Stimulated activated effector memory CD8-positive, alpha-beta T cell treated with anti-CD3 and anti-CD28 coated beads, Interleukin-12 subunit alpha, Interleukin-12 subunit beta, amount 100 ng/mL, for 72 hours (primary cell): ENCODE measurements around the gene CBX8.
A peak's percentile ranks its signal among the peaks of the same experiment; 100 is the strongest.

ENCODE experiments used
- ATAC-seq: fragments of 150-1000 bp; cut with Tn5 transposase; 2 replicates; pipeline ENCODE4 v1.10.0; 2021
- DNase-seq, 2 donors: peaks; one replicate each; pipeline ENCODE4 v3.0.0; 2021 to 2022; ENCODE audit warnings: low spot score in 2 of 2
- H3K27ac Mint-ChIP-seq: one replicate; pipeline ENCODE4 v1.8.0; 2022; ENCODE audit warnings: mild to moderate bottlenecking, mixed read lengths
- H3K36me3 Mint-ChIP-seq: one replicate; pipeline ENCODE4 v1.8.0; 2022; ENCODE audit warnings: mild to moderate bottlenecking, mixed read lengths
- H3K4me1 Mint-ChIP-seq: one replicate; pipeline ENCODE4 v1.8.0; 2022; ENCODE audit warnings: mixed read lengths
- H3K4me3 Mint-ChIP-seq: one replicate; pipeline ENCODE4 v1.8.0; 2022; ENCODE audit warnings: mild to moderate bottlenecking, mixed read lengths
- H3K9me3 Mint-ChIP-seq: one replicate; pipeline ENCODE4 v1.8.0; 2022; ENCODE audit warnings: mixed read lengths

CBX8 gene

GRCh38 chr17:79796444-79796762 is 474 bp downstream of the CBX8 start:
- Mint-ChIP-seq H3K4me3 (peak overlapping the region; percentile 67), H3K36me3 (peaks cover 6% of the 10 kb centered on the region), H3K4me1 (peaks cover 30% of the 10 kb centered on the region), H3K9me3 (no peaks in the 10 kb centered on the region), H3K27ac (no peak overlapping the region)
- no peak for DNase-seq
- ATAC-seq, result no peak

- Mint-ChIP-seq H3K4me3 (peak overlapping the region; percentile 67), H3K27ac (no peak overlapping the region), H3K4me1 (peaks cover 30% of the 10 kb centered on the region)
These were observed 958 bp downstream of the CBX8 start for GRCh38 chr17:79795795-79796443.

DNA sequence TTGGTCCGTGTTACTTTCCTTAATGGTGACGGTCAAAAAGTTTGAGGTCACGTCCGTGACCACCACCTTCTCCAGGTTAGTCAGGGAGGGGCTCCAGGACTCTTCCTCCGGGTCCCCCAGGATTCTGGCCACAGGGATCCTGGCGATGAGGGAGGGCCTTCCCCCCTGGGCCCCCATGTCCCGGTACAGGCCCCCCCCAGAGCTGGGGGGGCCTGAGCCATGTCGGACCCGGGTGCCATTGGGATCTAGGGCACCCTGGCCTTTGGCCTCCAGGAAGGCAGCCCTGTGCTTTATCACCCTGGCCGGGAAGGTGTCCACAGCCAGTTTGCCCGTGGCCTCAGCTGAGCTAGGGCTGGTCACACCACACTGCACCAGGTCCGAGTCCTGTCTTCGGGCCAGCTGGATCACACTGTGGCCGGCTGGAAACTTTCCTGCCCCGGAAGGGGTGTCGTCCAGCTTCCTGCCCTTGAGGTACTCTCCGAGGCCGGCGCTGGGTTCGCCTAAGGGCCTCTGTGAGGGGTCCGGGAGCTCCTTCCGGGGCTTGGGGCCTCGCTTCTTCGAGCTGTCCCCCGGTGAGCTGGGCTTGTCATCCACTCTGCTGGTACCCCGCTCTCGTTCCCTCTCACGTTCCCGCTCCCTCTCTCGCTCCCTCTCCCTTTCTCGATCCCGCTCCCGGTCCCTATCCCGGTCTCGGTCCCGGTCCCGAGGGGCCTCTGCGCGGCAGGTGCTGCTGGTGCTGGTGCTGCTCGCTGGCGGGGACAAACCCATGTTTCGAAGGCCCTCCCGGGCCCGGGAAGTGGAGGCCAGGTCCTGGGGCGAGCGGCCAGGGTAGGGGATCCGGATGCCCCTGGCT is 2.0 kb downstream of the CBX8 start:
- Mint-ChIP-seq H3K36me3 (no peaks in the 10 kb centered on the region), H3K4me1 (peaks cover 22% of the 10 kb centered on the region), H3K4me3 (no peak overlapping the region), H3K9me3 (no peaks in the 10 kb centered on the region), H3K27ac (no peak overlapping the region)
- DNase-seq (no peak), ATAC-seq (no peak)

More at GRCh38 chr17:79795795-79796443, 958 bp downstream of the CBX8 start:
- DNase-seq (no peak), ATAC-seq (no peak)
- Mint-ChIP-seq H3K36me3 (peaks cover 6% of the 10 kb centered on the region), H3K9me3 (no peaks in the 10 kb centered on the region)

DNA sequence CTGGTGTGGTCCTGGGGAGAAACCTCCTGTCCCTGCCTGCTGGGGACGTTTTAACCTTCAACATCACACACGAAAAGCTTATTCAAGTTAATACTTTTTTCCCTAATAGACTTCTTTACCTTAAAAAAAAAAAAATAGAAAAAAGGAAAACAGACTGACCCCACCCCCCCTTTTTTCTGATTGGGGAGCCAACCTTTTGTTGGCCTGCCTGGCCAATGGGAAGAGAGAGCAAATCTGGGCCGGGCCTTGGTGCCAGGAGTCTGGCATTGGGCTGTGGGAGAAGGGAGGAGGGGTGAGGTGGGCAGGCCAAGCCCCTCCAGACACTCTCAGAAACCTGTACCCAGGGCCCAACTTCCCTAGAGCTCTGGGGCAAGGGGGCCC is 3.0 kb downstream of the CBX8 start:
- no peak for DNase-seq
- Mint-ChIP-seq H3K4me1 (peaks cover 14% of the 10 kb centered on the region), H3K27ac (no peak overlapping the region), H3K9me3 (no peaks in the 10 kb centered on the region), H3K36me3 (no peaks in the 10 kb centered on the region), H3K4me3 (no peak overlapping the region)
- no peak for ATAC-seq

DNA sequence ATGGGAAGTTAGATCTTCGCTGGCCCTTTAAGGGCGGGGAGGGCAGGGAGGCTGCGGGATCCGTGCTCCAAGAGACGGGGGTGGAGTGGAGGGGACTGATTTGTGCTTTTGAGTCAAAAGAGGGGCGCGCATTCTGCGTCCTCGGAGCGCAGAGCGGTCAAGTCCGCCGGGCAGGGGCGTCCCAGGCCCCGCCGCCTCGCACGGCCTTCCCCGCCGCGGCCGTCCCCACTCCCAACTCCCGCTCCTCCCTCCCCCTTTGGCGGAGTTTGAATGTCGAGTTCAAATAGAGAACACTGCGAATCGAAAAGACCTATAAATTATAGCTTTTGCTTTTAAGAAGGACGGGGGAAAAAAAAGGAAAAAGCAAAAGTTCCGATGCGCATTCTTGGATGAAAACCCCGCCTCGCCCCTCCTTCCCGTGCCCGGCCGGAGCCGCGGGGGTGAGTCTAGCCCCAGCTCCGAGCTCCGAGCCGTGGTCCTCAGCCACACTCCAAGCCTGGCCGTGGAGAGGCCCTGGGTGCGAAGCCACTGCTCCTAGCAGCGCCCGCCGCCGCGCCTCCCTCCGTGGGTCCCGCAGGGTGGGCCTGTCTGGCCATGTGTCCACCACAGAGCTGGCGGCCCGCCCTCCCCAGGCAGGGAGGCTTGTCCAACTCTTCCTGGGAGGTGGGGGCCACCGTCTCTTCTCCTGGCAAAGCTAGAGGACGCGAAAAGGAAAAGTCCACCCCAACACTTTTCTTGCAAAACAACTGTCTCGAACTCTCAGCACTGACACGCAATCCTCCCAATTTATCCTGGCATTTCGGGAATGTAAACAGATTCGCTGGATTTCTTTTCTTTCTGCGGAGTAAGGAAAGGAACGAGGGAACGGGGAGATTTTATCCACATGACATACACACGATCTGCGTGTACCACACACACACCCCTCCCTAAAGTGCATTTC is 3.6 kb downstream of the CBX8 start:
- peaks cover 9% of the 10 kb centered on the region for H3K4me1 Mint-ChIP-seq
- no peak for ATAC-seq
- DNase-seq, result no peak
- no peaks in the 10 kb centered on the region for H3K36me3 Mint-ChIP-seq
- H3K27ac Mint-ChIP-seq, result no peak overlapping the region
- H3K9me3 Mint-ChIP-seq, result no peaks in the 10 kb centered on the region
- H3K4me3 Mint-ChIP-seq, result no peak overlapping the region

GRCh38 chr17:79792341-79792871 is 4.5 kb downstream of the CBX8 start:
- DNase-seq (no peak), ATAC-seq (no peak)
- Mint-ChIP-seq H3K27ac (no peak overlapping the region), H3K9me3 (no peaks in the 10 kb centered on the region), H3K4me1 (peaks cover 8% of the 10 kb centered on the region), H3K4me3 (no peak overlapping the region), H3K36me3 (no peaks in the 10 kb centered on the region)

- Mint-ChIP-seq H3K4me3 (no peak overlapping the region), H3K9me3 (no peaks in the 10 kb centered on the region), H3K4me1 (peaks cover 8% of the 10 kb centered on the region), H3K27ac (no peak overlapping the region), H3K36me3 (no peaks in the 10 kb centered on the region)
- DNase-seq (no peak), ATAC-seq (no peak)
These were observed 5.1 kb downstream of the CBX8 start for GRCh38 chr17:79791735-79792161.

- Mint-ChIP-seq H3K4me3 (no peak overlapping the region), H3K4me1 (peaks cover 5% of the 10 kb centered on the region), H3K9me3 (no peaks in the 10 kb centered on the region), H3K36me3 (no peaks in the 10 kb centered on the region), H3K27ac (no peak overlapping the region)
- DNase-seq, result no peak
- ATAC-seq, result no peak
These were observed 5.8 kb downstream of the CBX8 start for GRCh38 chr17:79790805-79791734.

DNA sequence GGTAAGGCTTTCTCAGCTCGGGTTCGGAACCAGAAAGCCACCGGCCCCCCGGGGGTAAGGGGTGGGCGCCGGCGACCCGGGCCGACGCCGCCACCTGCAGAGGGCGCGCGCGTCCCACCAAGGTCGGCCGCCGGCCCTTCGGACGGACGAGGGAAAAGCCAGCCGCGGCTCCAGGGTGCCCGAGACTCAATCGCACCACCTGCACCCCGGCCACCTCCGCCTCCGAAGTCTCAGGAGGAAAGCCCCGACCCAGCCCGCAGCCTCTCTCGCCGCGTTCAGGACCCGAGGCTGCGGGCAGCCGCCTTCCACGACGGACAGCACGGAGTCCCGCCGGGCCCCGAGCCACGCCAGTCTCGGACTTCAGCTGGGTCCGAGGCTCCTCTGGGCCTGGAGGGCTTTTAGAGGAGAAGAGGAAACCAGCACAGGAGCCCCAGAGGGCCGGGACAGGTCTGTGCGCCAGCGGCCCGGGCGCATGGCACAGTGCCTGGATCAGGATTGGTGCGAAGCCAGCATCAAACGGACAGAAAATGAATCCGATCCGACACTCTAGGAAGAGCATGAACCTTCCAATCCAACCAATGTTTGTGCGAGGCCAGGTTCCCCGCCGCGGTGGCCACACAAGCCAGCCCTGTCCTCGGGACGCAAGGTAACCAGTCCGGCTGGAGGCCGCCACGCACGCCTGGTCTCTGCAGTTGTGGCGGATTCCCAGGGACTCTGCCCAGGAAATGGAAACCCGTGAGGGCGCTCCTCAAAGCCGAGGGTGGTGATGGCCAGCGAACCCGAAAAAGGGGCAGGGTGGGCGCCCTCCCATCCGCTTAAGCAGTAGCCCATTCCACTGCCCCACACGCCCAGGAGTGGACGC is 6.7 kb downstream of the CBX8 start:
- no peak overlapping the region for H3K27ac Mint-ChIP-seq
- H3K36me3 Mint-ChIP-seq, result no peaks in the 10 kb centered on the region
- ATAC-seq (peak; percentile 64), DNase-seq (no peak)
- H3K9me3 Mint-ChIP-seq, result no peaks in the 10 kb centered on the region
- no peaks in the 10 kb centered on the region for H3K4me1 Mint-ChIP-seq
- H3K4me3 Mint-ChIP-seq, result no peak overlapping the region

- no peak overlapping the region for H3K4me3 Mint-ChIP-seq
- no peaks in the 10 kb centered on the region for H3K9me3 Mint-ChIP-seq
- H3K4me1 Mint-ChIP-seq, result no peaks in the 10 kb centered on the region
- no peak for DNase-seq
- no peak overlapping the region for H3K27ac Mint-ChIP-seq
- ATAC-seq, result no peak
- no peaks in the 10 kb centered on the region for H3K36me3 Mint-ChIP-seq
These were observed 7.6 kb downstream of the CBX8 start for GRCh38 chr17:79788989-79789942.

- H3K4me1 Mint-ChIP-seq, result no peaks in the 10 kb centered on the region
- no peak overlapping the region for H3K27ac Mint-ChIP-seq
- DNase-seq, result no peak
- no peak for ATAC-seq
- H3K9me3 Mint-ChIP-seq, result no peaks in the 10 kb centered on the region
- no peak overlapping the region for H3K4me3 Mint-ChIP-seq
- H3K36me3 Mint-ChIP-seq, result no peaks in the 10 kb centered on the region
These were observed 8.4 kb downstream of the CBX8 start for GRCh38 chr17:79788455-79788854.

DNA sequence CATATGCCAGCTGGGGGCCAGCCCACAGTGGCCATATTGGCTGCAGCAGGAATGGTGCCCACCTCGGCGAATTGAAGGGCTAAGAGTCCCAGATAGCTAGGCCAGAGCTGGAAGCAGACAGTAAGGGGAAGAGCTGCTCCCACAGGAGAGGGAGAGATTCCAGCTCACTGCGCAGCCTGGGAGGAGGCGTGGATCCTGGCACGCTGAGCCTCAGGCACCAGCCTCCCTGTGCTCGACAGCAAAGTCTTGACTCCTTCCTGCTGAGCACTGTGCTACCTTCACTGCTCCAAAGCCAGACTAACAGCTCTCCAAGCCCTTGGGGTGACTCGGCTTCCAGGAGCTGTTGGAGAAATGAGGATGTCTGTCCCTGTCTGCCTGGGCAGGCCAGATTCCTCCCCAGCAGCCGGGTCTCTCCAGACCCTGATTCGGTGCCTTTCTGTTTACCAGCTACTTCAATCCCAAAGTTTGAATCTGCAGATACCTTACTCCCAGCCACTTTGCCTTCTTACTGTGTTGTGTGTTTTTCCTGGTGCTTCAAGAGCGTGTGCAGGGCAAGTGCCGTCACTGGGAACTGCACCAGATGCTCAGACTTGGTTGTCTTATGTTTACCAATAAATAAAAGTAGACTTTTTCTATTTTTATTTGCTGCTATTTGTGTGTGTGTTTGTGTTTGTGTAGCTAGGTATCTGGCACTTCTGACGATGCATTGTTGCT is 9.8 kb downstream of the CBX8 start:
- no peak overlapping the region for H3K27ac Mint-ChIP-seq
- DNase-seq (no peak), ATAC-seq (no peak)
- no peaks in the 10 kb centered on the region for H3K9me3 Mint-ChIP-seq
- H3K4me1 Mint-ChIP-seq, result no peaks in the 10 kb centered on the region
- H3K36me3 Mint-ChIP-seq, result no peaks in the 10 kb centered on the region
- H3K4me3 Mint-ChIP-seq, result no peak overlapping the region
